HL-60 (cell line): ENCODE results near the gene DDX56.

Experiments used
- DNase-seq, 2 experiments: peaks; one replicate each; pipeline ENCODE4 v3.0.0-alpha.2; 2010 to 2020; ENCODE audit warnings: low read depth in 1 of 2, low spot score in 1 of 2
- H3K27ac ChIP-seq: fragments of 250-450 bp; sonication (Bioruptor Pico); replicated peaks from 2 replicates; pipeline ENCODE4 v1.5.1; 2020; ENCODE audit warnings: mild to moderate bottlenecking, moderate library complexity
- H3K27me3 ChIP-seq: fragments of 250-450 bp; sonication (Bioruptor Pico); 2 replicates; pipeline ENCODE4 v1.5.1; 2021; ENCODE audit warnings: mild to moderate bottlenecking, moderate library complexity; ENCODE audit not compliant: insufficient read depth, poor library complexity, severe bottlenecking
- H3K4me3 ChIP-seq: replicated peaks from 2 replicates; pipeline ENCODE4 v1.5.1; 2011; ENCODE audit warnings: mild to moderate bottlenecking, control low read depth, low read length; ENCODE audit not compliant: insufficient read depth
- GABPA ChIP-seq: IDR thresholded peaks from 2 replicates; pipeline ENCODE4 v1.6.1; 2012; ENCODE audit warnings: low read depth
- POLR2AphosphoS5 ChIP-seq: IDR thresholded peaks from 2 replicates; pipeline ENCODE4 v1.6.1; 2012; ENCODE audit warnings: low read depth
- SPI1 ChIP-seq: IDR thresholded peaks from 2 replicates; pipeline ENCODE4 v1.6.1; 2012; ENCODE audit warnings: low read depth, mild to moderate bottlenecking, borderline replicate concordance
- TF ChIP-seq, protein P1 (sequence below): IDR thresholded peaks from one replicate; pipeline ENCODE4 v1.5.1; 2011; ENCODE audit warnings: low read length, control low read depth, inconsistent platforms; ENCODE audit not compliant: insufficient read depth
- TF ChIP-seq, protein P2 (sequence below): IDR thresholded peaks from 2 replicates; pipeline ENCODE4 v1.6.1; 2012; ENCODE audit warnings: low read depth; ENCODE audit not compliant: insufficient replicate concordance

The DDX56 gene

DNA sequence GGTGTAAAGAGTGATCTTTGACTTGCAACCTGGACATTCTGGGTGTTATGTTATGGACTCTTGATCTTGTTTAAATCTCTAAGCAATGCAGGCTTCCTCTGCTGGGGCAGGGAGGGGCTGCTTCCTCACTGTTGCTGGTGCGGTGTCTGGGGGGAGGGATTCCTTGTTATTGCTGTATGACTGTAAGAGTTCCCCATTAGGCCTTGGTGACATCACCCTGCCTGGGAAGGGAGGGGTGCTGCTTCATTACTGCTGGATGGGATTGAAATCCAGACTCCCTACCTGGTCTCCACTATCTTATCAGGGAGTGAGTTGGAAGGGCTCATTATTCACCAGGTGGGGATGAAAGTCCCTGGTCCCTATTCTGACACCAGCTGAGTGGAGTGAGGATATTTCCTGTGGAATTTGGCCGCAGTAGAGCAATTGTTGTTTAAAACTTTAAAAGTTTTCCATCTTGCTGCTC, 41.5 kb upstream of the DDX56 start:
- DNase-seq = peak in 1 of 2 experiments; percentile 85
- Histone ChIP-seq H3K27me3 (no peaks in the 10 kb centered on the region), H3K27ac (no peak overlapping the region), H3K4me3 (no peak overlapping the region)
- TF ChIP-seq POLR2AphosphoS5 = no peak
- TF ChIP-seq, protein P1, sequence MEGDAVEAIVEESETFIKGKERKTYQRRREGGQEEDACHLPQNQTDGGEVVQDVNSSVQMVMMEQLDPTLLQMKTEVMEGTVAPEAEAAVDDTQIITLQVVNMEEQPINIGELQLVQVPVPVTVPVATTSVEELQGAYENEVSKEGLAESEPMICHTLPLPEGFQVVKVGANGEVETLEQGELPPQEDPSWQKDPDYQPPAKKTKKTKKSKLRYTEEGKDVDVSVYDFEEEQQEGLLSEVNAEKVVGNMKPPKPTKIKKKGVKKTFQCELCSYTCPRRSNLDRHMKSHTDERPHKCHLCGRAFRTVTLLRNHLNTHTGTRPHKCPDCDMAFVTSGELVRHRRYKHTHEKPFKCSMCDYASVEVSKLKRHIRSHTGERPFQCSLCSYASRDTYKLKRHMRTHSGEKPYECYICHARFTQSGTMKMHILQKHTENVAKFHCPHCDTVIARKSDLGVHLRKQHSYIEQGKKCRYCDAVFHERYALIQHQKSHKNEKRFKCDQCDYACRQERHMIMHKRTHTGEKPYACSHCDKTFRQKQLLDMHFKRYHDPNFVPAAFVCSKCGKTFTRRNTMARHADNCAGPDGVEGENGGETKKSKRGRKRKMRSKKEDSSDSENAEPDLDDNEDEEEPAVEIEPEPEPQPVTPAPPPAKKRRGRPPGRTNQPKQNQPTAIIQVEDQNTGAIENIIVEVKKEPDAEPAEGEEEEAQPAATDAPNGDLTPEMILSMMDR = no peak
- peak; percentile 53; the same call in 1 of the 2 replicates for TF ChIP-seq SPI1
- TF ChIP-seq, protein P2, sequence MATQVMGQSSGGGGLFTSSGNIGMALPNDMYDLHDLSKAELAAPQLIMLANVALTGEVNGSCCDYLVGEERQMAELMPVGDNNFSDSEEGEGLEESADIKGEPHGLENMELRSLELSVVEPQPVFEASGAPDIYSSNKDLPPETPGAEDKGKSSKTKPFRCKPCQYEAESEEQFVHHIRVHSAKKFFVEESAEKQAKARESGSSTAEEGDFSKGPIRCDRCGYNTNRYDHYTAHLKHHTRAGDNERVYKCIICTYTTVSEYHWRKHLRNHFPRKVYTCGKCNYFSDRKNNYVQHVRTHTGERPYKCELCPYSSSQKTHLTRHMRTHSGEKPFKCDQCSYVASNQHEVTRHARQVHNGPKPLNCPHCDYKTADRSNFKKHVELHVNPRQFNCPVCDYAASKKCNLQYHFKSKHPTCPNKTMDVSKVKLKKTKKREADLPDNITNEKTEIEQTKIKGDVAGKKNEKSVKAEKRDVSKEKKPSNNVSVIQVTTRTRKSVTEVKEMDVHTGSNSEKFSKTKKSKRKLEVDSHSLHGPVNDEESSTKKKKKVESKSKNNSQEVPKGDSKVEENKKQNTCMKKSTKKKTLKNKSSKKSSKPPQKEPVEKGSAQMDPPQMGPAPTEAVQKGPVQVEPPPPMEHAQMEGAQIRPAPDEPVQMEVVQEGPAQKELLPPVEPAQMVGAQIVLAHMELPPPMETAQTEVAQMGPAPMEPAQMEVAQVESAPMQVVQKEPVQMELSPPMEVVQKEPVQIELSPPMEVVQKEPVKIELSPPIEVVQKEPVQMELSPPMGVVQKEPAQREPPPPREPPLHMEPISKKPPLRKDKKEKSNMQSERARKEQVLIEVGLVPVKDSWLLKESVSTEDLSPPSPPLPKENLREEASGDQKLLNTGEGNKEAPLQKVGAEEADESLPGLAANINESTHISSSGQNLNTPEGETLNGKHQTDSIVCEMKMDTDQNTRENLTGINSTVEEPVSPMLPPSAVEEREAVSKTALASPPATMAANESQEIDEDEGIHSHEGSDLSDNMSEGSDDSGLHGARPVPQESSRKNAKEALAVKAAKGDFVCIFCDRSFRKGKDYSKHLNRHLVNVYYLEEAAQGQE = no peak

DNA sequence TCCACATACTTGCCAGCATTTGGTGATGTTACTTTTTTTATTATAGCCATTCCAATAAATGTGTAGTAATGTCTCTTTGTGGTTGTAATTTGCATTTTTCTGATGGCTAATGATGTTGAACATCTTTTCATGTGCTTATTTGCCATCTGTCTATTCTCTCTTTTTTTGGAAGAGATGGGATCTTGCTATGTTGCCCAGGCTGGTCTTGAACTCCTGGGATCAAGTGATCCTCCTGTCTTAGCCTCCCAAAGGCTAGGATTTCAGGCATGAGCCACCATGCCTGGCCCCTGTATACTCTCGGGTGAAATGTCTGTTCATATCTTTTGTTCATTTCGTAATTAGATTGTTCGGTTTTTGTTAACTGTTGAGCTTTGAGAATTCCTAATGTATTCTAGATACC, 36.1 kb upstream of the DDX56 start:
- no peaks in the 10 kb centered on the region for H3K27me3 ChIP-seq
- TF ChIP-seq POLR2AphosphoS5 (no peak), GABPA (no peak), SPI1 (no peak)
- TF ChIP-seq, protein P2 = no peak
- TF ChIP-seq, protein P1 = no peak
- DNase-seq = no peak
- H3K27ac ChIP-seq = no peak overlapping the region
- no peak overlapping the region for H3K4me3 ChIP-seq

DNA sequence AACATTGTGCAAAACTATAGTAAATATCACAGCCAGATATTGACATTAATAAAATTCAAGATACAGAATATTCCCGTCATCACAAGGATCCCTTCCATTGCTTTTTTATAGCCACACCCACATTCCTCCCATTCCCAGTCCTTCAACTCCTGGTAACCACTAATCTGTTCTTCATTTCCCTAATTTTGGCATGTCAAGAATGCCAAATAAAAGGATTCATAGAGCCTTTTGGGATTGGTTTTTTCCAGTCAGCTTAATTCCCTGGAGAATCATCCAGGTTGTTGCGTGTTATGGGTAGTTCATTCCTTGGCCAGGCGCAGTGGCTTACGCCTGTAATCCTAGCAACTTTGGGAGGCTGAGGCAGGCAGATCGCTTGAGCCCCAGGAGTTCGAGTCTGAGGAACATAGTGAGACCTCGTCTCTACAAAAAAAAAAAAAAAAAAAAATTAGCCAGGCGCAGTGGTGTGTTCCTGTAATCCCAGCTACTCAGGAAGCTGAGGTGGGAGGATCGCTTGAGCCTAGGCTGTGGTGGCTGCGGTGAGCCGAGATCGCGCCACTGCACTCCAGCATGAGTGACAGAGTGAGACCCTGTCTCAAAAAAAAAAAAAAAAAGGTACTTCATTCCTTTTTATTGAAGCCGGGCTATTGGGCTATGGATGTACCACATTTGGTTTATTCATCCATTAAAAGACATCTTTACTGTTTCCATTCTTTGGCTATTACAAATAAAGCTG, 35.4 kb upstream of the DDX56 start:
- TF ChIP-seq POLR2AphosphoS5 (peak; percentile 59; the same call in 1 of the 2 replicates), SPI1 (no peak), GABPA (no peak)
- TF ChIP-seq, protein P2 = no peak
- H3K4me3 ChIP-seq = no peak overlapping the region
- no peak overlapping the region for H3K27ac ChIP-seq
- H3K27me3 ChIP-seq = no peaks in the 10 kb centered on the region
- peak in 1 of 2 experiments; percentile 66 for DNase-seq
